ENCODE measurements around the gene MBOAT7. TPM values are rescaled to one million over a fixed set of nuclear protein-coding genes. Genes with fewer than 3 reads are reported as not detected.

Gene MBOAT7
- total RNA-seq, 1 experiment from 2014 or later: 100 TPM

GRCh38 chr19:54206030-54206830 is 16.9 kb upstream of the MBOAT7 start:
- H3K4me1 Mint-ChIP-seq: peaks cover 49 to 69% of the 10 kb centered on the region in 2 experiments

More at GRCh38 chr19:54206030-54206830, 16.9 kb upstream of the MBOAT7 start:
- H3K9me3 ChIP-seq (ENCODE audit: control insufficient read depth, low read depth, low read length): no peaks in the 10 kb centered on the region
- no peak overlapping the region for H2BK5ac ChIP-seq (ENCODE audit: insufficient read length, low read length)
- TF ChIP-seq CTCF (conservative IDR thresholded peaks at IDR 0.05): no peak
- H4K20me1 ChIP-seq (ENCODE audit: control insufficient read depth, insufficient read depth, insufficient read length): peaks cover 3% of the 10 kb centered on the region
- no peaks in the 10 kb centered on the region for H3K9me3 Mint-ChIP-seq
- no peak overlapping the region for H3K9ac ChIP-seq (ENCODE audit: extremely low read depth, insufficient read length, low read length)
- no peak overlapping the region for H3K56ac ChIP-seq (ENCODE audit: insufficient read length, low read depth, low read length)
- H3K79me2 ChIP-seq (ENCODE audit: insufficient read depth, low read length): peaks cover 34% of the 10 kb centered on the region
- H3K4me3 Mint-ChIP-seq: peak overlapping the region in 1 of 2 experiments; percentile 12; a peak in 2 of 5 replicates
- peaks cover 5% of the 10 kb centered on the region for H3K23me2 ChIP-seq (ENCODE audit: insufficient read length, low read depth, low read length, poor library complexity, severe bottlenecking)
- DNase-seq: no peak
- no peak overlapping the region for H2AK5ac ChIP-seq (ENCODE audit: insufficient read length, low read length)
- no peak overlapping the region for H3K4ac ChIP-seq (ENCODE audit: low read depth, low read length)
- peak overlapping the region in 1 of 3 experiments; percentile 66; a peak in 1 of 7 replicates for H3K27ac Mint-ChIP-seq
- H3K23ac ChIP-seq (ENCODE audit: insufficient read length, low read depth, low read length): no peak overlapping the region
- H4K91ac ChIP-seq (ENCODE audit: insufficient read length, low read depth, low read length): no peak overlapping the region
- peaks cover 78 to 85% (median 80%) of the 10 kb centered on the region in 3 experiments for H3K36me3 Mint-ChIP-seq (ENCODE audit: insufficient read depth in 1 of 3, low read depth in 3 of 3)
- H3K14ac ChIP-seq (ENCODE audit: insufficient read depth, low read length): no peak overlapping the region
- no peak overlapping the region for H3T11ph ChIP-seq (ENCODE audit: low read length)
- no peak overlapping the region for H2BK15ac ChIP-seq (ENCODE audit: low read depth, low read length)
- H3K4me2 ChIP-seq (ENCODE audit: insufficient read depth, insufficient read length, low read length): no peak overlapping the region
- no peak overlapping the region for H3K18ac ChIP-seq (ENCODE audit: insufficient read length, low read depth, low read length)
- H4K8ac ChIP-seq (replicated peaks; ENCODE audit: insufficient read length, low read depth, low read length): no peak overlapping the region
- peaks cover under 1% of the 10 kb centered on the region for H3K27me3 Mint-ChIP-seq (ENCODE audit: low read depth)
- no peaks in the 10 kb centered on the region for H3K27me3 ChIP-seq (ENCODE audit: insufficient read depth, low read length)
- WGBS (ENCODE audit: extremely low coverage, insufficient read length, low lambda C conversion rate): no CpG with 5 or more reads among the region's 27 CpGs
- peaks cover 6% of the 10 kb centered on the region for H3K79me1 ChIP-seq (ENCODE audit: insufficient read depth, low read depth, low read length, poor library complexity, severe bottlenecking)
- no peak overlapping the region for H2BK20ac ChIP-seq (ENCODE audit: low read depth, low read length, poor library complexity, severe bottlenecking)
- no peak overlapping the region for H2BK120ac ChIP-seq (ENCODE audit: low read depth, low read length, poor library complexity, severe bottlenecking)
- no peak overlapping the region for H2BK12ac ChIP-seq (ENCODE audit: insufficient read length, low read depth, low read length)
- no peak overlapping the region for H2AFZ ChIP-seq (ENCODE audit: low read length)
- H3K4me1 ChIP-seq (ENCODE audit: insufficient read depth, low read length): peaks cover 3% of the 10 kb centered on the region
- H4K5ac ChIP-seq (ENCODE audit: insufficient read length, low read depth, low read length): no peak overlapping the region
- H3K27ac ChIP-seq (ENCODE audit: insufficient read length, low read depth, low read length): no peak overlapping the region

Measured in H9 (cell line).